CD4-positive, alpha-beta T cell treated with Interferon gamma for 1 hour (primary cell): ENCODE results near the gene UBE2Q1.

Experiments
- DNase-seq: peaks from one replicate; pipeline ENCODE4 v3.0.0-alpha.2; 2020

UBE2Q1 gene

GRCh38 chr1:154575951-154576566 is 17.6 kb upstream of the UBE2Q1 start:
- DNase-seq = no peak

- no peak for DNase-seq
Observed at GRCh38 chr1:154575147-154575927, 16.9 kb upstream of the UBE2Q1 start.

GRCh38 chr1:154574716-154575115 is 16.3 kb upstream of the UBE2Q1 start:
- no peak for DNase-seq

- no peak for DNase-seq
Observed at GRCh38 chr1:154573168-154573510, 14.7 kb upstream of the UBE2Q1 start.

- no peak for DNase-seq
Observed at GRCh38 chr1:154572468-154573167, 14.2 kb upstream of the UBE2Q1 start.

GRCh38 chr1:154571964-154572288 is 13.5 kb upstream of the UBE2Q1 start:
- no peak for DNase-seq

GRCh38 chr1:154571244-154571963 is 12.9 kb upstream of the UBE2Q1 start:
- DNase-seq = no peak

GRCh38 chr1:154568157-154568815 is 9.8 kb upstream of the UBE2Q1 start:
- DNase-seq = no peak

- peak; percentile 54 for DNase-seq
Observed at GRCh38 chr1:154567386-154568156, 9.1 kb upstream of the UBE2Q1 start, which contains the start of gene CHRNB2. Gene CHRNB2, plus strand, starts transcription at chr1:154567778. Its CDS starts 267 bp downstream, at chr1:154568045.

GRCh38 chr1:154565876-154566275 is 7.4 kb upstream of the UBE2Q1 start:
- no peak for DNase-seq

- peak; percentile 82 for DNase-seq
Observed at GRCh38 chr1:154559466-154560044, 1.1 kb upstream of the UBE2Q1 start.

- peak; percentile 100 for DNase-seq
Observed at GRCh38 chr1:154558720-154559465, 431 bp upstream of the UBE2Q1 start.

GRCh38 chr1:154557248-154557938 is 1.1 kb downstream of the UBE2Q1 start:
- DNase-seq = no peak

GRCh38 chr1:154556422-154556821 is 2.0 kb downstream of the UBE2Q1 start:
- DNase-seq = no peak

GRCh38 chr1:154553056-154554030 is 5.1 kb downstream of the UBE2Q1 start:
- DNase-seq = no peak

GRCh38 chr1:154552036-154552435 is 6.4 kb downstream of the UBE2Q1 start:
- DNase-seq = no peak

- DNase-seq = no peak
Observed at GRCh38 chr1:154551474-154551873, 7.0 kb downstream of the UBE2Q1 start.

GRCh38 chr1:154550657-154551056 is 7.8 kb downstream of the UBE2Q1 start:
- no peak for DNase-seq

GRCh38 chr1:154550070-154550469 is 8.4 kb downstream of the UBE2Q1 start:
- DNase-seq = no peak
